Smooth muscle cell (in vitro differentiated cells): ENCODE results near the gene COL1A2. TPM values are rescaled to one million over a fixed set of nuclear protein-coding genes. Genes with fewer than 3 reads are reported as not detected.

Source experiments
- DNase-seq: peaks from one replicate; lab custom pipeline; 2025; ENCODE audit not compliant: unreplicated experiment; lab: John Stamatoyannopoulos, UW
- H2AFZ ChIP-seq: fragments of 200-600 bp; sonication (generic); 2 replicates; pipeline ENCODE4 v1.6.0; 2016; ENCODE audit warnings: antibody characterized with exemption, low read depth, mild to moderate bottlenecking
- H3F3A ChIP-seq: fragments of 200-600 bp; sonication (generic); 2 replicates; pipeline ENCODE4 v1.6.0; 2017; ENCODE audit warnings: antibody characterized with exemption, low read depth
- H3K27ac ChIP-seq: fragments of 200-600 bp; sonication (generic); 2 replicates; pipeline ENCODE4 v1.5.1; 2016; ENCODE audit warnings: low read depth, mild to moderate bottlenecking
- H3K27me3 ChIP-seq: fragments of 200-600 bp; sonication (generic); 2 replicates; pipeline ENCODE4 v1.6.1; 2016; ENCODE audit warnings: low read depth, mild to moderate bottlenecking
- H3K36me3 ChIP-seq: fragments of 200-600 bp; sonication (generic); 2 replicates; pipeline ENCODE4 v1.5.1; 2016; ENCODE audit warnings: low read depth
- H3K4me1 ChIP-seq: fragments of 200-600 bp; sonication (generic); 2 replicates; pipeline ENCODE4 v1.5.1; 2016; ENCODE audit warnings: low read depth
- H3K4me2 ChIP-seq: fragments of 200-600 bp; sonication (generic); 2 replicates; pipeline ENCODE4 v1.6.0; 2016; ENCODE audit warnings: mild to moderate bottlenecking
- H3K4me3 ChIP-seq: fragments of 200-600 bp; sonication (generic); 2 replicates; pipeline ENCODE4 v1.5.1; 2016; ENCODE audit warnings: mild to moderate bottlenecking
- H3K79me2 ChIP-seq: fragments of 200-600 bp; sonication (generic); 2 replicates; pipeline ENCODE4 v1.6.0; 2016; ENCODE audit warnings: low read depth, mild to moderate bottlenecking
- H3K9ac ChIP-seq: fragments of 200-600 bp; sonication (generic); 2 replicates; pipeline ENCODE4 v1.6.0; 2016; ENCODE audit warnings: low read depth
- H3K9me3 ChIP-seq: fragments of 200-600 bp; sonication (generic); replicated peaks from 2 replicates; pipeline ENCODE4 v1.5.1; 2016; ENCODE audit warnings: low read depth
- H4K20me1 ChIP-seq: fragments of 200-600 bp; sonication (generic); 2 replicates; pipeline ENCODE4 v1.6.0; 2016; ENCODE audit warnings: low read depth
- WGBS: methylation state at CpG from one replicate; pipeline ENCODE4 v1.1.7; 2016; ENCODE audit warnings: low lambda C conversion rate; 5-methylcytosine and 5-hydroxymethylcytosine counted together
- polyA plus RNA-seq: library from polyadenylated mRNA; unstranded; fragments of >200 nt; fragmentation: Nextera tagmentation; extraction: Ambion mirVana; gene quantifications from 2 replicates; pipeline ENCODE4 v1.2.1, GENCODE V29; 2016
- total RNA-seq: library from RNA; depleted of rRNA; stranded (reverse); fragments of >200 nt; gene quantifications from 2 replicates; pipeline ENCODE4 v1.2.3, GENCODE V29; 2014
- TF ChIP-seq, protein P1 (sequence below): fragments of 200-600 bp; sonication (generic); IDR thresholded peaks from 2 replicates; pipeline ENCODE4 v1.5.1; 2017; ENCODE audit warnings: borderline replicate concordance, mild to moderate bottlenecking, antibody characterized with exemption; ENCODE audit not compliant: insufficient read depth, poor library complexity, severe bottlenecking

The COL1A2 gene
- total and polyA plus RNA-seq, 2 experiments from 2014 or later = 4,221 to 10,006 TPM

DNA sequence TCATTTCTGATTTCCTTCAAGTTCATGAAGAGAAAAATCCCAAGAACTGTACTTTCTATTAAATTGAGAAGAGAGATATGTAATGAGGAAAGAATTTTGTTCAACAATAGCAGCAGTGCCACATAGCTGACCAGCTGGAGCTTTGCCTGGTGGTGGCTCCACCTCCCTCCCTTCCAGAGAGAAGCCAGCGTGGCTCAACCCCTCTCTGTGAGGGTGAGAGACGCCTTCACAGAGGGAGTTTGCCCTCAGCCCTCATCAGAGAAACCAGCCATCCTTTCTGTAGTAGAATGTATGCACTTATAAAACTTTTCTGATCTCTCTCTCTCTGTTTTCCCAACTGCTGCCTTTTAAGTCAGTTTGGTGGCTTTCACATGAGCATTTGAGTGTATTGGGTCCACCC, 20.5 kb upstream of the COL1A2 start:
- Histone ChIP-seq H3F3A (peaks cover 30% of the 10 kb centered on the region), H3K27me3 (no peaks in the 10 kb centered on the region), H3K27ac (peak overlapping the region; percentile 100), H3K9me3 (no peaks in the 10 kb centered on the region), H4K20me1 (no peaks in the 10 kb centered on the region), H3K9ac (peak overlapping the region; percentile 97), H3K4me1 (peaks cover 30% of the 10 kb centered on the region), H3K36me3 (no peaks in the 10 kb centered on the region), H3K4me2 (peak overlapping the region; percentile 89), H3K4me3 (peak overlapping the region; percentile 49), H3K79me2 (peaks cover 38% of the 10 kb centered on the region), H2AFZ (no peak overlapping the region)
- 0% methylated on average over 2 of the region's 2 CpGs for WGBS
- TF ChIP-seq, protein P1, sequence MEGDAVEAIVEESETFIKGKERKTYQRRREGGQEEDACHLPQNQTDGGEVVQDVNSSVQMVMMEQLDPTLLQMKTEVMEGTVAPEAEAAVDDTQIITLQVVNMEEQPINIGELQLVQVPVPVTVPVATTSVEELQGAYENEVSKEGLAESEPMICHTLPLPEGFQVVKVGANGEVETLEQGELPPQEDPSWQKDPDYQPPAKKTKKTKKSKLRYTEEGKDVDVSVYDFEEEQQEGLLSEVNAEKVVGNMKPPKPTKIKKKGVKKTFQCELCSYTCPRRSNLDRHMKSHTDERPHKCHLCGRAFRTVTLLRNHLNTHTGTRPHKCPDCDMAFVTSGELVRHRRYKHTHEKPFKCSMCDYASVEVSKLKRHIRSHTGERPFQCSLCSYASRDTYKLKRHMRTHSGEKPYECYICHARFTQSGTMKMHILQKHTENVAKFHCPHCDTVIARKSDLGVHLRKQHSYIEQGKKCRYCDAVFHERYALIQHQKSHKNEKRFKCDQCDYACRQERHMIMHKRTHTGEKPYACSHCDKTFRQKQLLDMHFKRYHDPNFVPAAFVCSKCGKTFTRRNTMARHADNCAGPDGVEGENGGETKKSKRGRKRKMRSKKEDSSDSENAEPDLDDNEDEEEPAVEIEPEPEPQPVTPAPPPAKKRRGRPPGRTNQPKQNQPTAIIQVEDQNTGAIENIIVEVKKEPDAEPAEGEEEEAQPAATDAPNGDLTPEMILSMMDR = no peak
- DNase-seq = peak; percentile 16

DNA sequence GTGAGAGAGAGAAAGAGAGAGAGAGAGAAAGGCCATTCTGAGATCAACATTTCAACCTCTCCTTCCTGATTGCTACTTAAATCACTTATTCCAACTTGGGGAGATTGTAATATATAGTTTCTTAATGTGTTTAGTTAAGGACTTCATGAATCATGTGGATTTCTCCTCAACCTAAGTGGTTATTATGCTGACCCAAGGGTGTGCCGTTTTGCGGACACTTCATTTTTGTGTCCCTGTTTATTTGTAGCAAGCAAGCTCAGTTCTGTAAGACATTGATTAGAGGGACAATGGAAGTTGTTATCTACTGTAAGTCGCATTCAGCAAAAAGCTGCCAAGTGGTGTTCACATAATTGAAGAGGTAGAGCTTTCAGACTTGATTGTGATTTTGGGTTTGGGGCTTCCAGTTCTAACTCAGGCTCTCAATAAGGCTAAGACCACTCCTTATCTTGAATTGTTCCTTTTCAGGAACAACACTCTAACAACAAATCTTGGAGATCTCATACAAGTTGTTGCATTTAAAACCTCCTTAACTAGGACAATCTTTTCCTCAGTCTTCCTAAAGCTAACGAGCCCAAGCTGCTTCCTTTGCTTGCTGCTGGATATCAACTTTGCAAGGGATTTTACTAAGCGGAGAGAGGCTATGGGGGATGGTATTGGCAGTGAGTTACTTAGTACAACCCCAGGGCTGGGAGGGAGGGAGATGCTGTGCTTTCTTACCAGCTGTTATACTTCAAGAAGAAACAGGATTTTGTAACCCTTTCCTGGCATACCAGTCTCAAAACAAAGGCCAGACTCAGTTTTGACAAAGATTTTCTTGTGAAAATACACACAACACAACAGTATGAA, 19.8 kb upstream of the COL1A2 start:
- H3K79me2 ChIP-seq = peaks cover 33% of the 10 kb centered on the region
- peaks cover 30% of the 10 kb centered on the region for H3K4me1 ChIP-seq
- no peaks in the 10 kb centered on the region for H4K20me1 ChIP-seq
- TF ChIP-seq, protein P1 = no peak
- 4% methylated on average over 5 of the region's 5 CpGs for WGBS
- DNase-seq = no peak
- peaks cover 27% of the 10 kb centered on the region for H3F3A ChIP-seq
- peak overlapping the region; percentile 89 for H3K4me2 ChIP-seq
- H3K36me3 ChIP-seq = no peaks in the 10 kb centered on the region
- H2AFZ ChIP-seq = no peak overlapping the region
- H3K27me3 ChIP-seq = no peaks in the 10 kb centered on the region
- peak overlapping the region; percentile 49 for H3K4me3 ChIP-seq
- H3K9ac ChIP-seq = peak overlapping the region; percentile 97
- H3K27ac ChIP-seq = peak overlapping the region; percentile 100
- H3K9me3 ChIP-seq = no peaks in the 10 kb centered on the region

DNA sequence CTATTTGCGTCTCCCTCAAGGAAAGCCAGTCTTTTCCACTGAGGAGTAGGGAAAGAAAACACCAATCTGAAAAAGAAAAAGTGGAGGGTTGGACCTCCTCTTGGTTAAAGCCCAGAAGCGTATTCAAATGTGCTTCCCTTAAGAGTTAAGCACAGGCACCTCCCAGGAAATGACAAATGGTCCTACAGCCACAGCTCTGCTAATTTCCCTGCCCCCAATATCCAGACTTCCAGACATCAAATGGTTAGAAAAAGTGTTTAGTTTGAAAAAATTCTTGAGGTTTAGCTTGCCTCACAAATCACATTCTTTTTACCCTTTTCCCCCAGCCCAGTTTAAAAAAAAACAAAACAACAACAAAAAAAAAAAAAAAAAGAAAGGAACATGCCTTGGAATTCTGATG, 19.0 kb upstream of the COL1A2 start:
- no peaks in the 10 kb centered on the region for H3K9me3 ChIP-seq
- H3K4me1 ChIP-seq = peaks cover 30% of the 10 kb centered on the region
- peak overlapping the region; percentile 97 for H3K9ac ChIP-seq
- H3K79me2 ChIP-seq = peaks cover 26% of the 10 kb centered on the region
- H3K36me3 ChIP-seq = no peaks in the 10 kb centered on the region
- no peaks in the 10 kb centered on the region for H4K20me1 ChIP-seq
- TF ChIP-seq, protein P1 = no peak
- no peak for DNase-seq
- H3K4me2 ChIP-seq = peak overlapping the region; percentile 89
- peaks cover 27% of the 10 kb centered on the region for H3F3A ChIP-seq
- peak overlapping the region; percentile 100 for H3K27ac ChIP-seq
- no peak overlapping the region for H2AFZ ChIP-seq
- WGBS = 4% methylated on average over 2 of the region's 2 CpGs
- H3K4me3 ChIP-seq = peak overlapping the region; percentile 49
- H3K27me3 ChIP-seq = no peaks in the 10 kb centered on the region
